HepG2 (cell line): ENCODE data around the gene BLCAP. TPM values are rescaled to one million over a fixed set of nuclear protein-coding genes. Genes with fewer than 3 reads are reported as not detected.

ENCODE experiments used
- BATF2 ChIP-seq: sonication (generic); formaldehyde crosslinking; IDR thresholded peaks from 2 replicates; pipeline ENCODE4 v1.8.0; 2022; ENCODE audit warnings: mild to moderate bottlenecking, missing genetic modification reagents, moderate library complexity
- CBX1 ChIP-seq: IDR thresholded peaks from one replicate; pipeline ENCODE4 v1.6.1; 2016; ENCODE audit warnings: antibody characterized with exemption, low read depth
- FOXA1 ChIP-seq, 2 experiments: fragments of 450-650 bp in 1 of 2; sonication (generic) in 1 of 2; formaldehyde crosslinking in 1 of 2; IDR thresholded peaks; 2 replicates each; pipeline versions ENCODE4 v1.4.0 to v1.6.1; 2016 to 2020; ENCODE audit warnings: missing genetic modification reagents in 1 of 2
- FOXK1 ChIP-seq: sonication (generic); formaldehyde crosslinking; IDR thresholded peaks from 2 replicates; pipeline ENCODE4 v1.4.0; 2020; ENCODE audit warnings: low read depth, missing genetic modification reagents, borderline replicate concordance
- GRHL1 ChIP-seq: sonication (generic); formaldehyde crosslinking; conservative IDR thresholded peaks from 2 replicates; pipeline ENCODE4 v1.8.0; 2022; ENCODE audit warnings: missing genetic modification reagents
- HNRNPK ChIP-seq: fragments of 200-400 bp; formaldehyde crosslinking; IDR thresholded peaks from 2 replicates; pipeline ENCODE4 v1.6.1; 2018; ENCODE audit warnings: low read length, low read depth, moderate library complexity, mild to moderate bottlenecking; ENCODE audit not compliant: poor library complexity, severe bottlenecking
- IKZF5 ChIP-seq: IDR thresholded peaks from 2 replicates; pipeline ENCODE4 v1.6.1; 2018; ENCODE audit warnings: missing genetic modification reagents, mild to moderate bottlenecking, missing compliant biosample characterization
- POLR2AphosphoS5 ChIP-seq: IDR thresholded peaks from 2 replicates; pipeline ENCODE4 v1.6.1; 2012; ENCODE audit warnings: low read depth, low read length
- RARA ChIP-seq: IDR thresholded peaks from 2 replicates; pipeline ENCODE4 v1.6.1; 2016; ENCODE audit warnings: missing genetic modification reagents, missing compliant biosample characterization
- RARG ChIP-seq: sonication (generic); formaldehyde crosslinking; IDR thresholded peaks from 2 replicates; pipeline ENCODE4 v1.4.0; 2020; ENCODE audit warnings: low read depth, mild to moderate bottlenecking, missing genetic modification reagents
- SP1 ChIP-seq, 2 experiments: fragments of 450-650 bp in 1 of 2; sonication (generic) in 1 of 2; formaldehyde crosslinking in 1 of 2; IDR thresholded peaks; 2 replicates each; pipeline versions ENCODE4 v1.4.0 to v1.6.1; 2016 to 2020; ENCODE audit warnings: missing genetic modification reagents in 1 of 2
- TBX3 ChIP-seq: fragments of 450-650 bp; IDR thresholded peaks from 2 replicates; pipeline ENCODE4 v1.6.1; 2017; ENCODE audit warnings: antibody characterized with exemption, mild to moderate bottlenecking, inconsistent platforms, borderline replicate concordance
- ZBTB8A ChIP-seq: sonication (generic); formaldehyde crosslinking; IDR thresholded peaks from 2 replicates; pipeline ENCODE4 v1.4.0; 2020; ENCODE audit warnings: mild to moderate bottlenecking, low read depth, missing genetic modification reagents, borderline replicate concordance
- ZNF3 ChIP-seq: IDR thresholded peaks from 2 replicates; pipeline ENCODE4 v1.7.0; 2017; ENCODE audit warnings: inconsistent platforms
- ZNF543 ChIP-seq: sonication (generic); formaldehyde crosslinking; IDR thresholded peaks from 2 replicates; pipeline ENCODE4 v1.4.0; 2020; ENCODE audit warnings: mild to moderate bottlenecking, missing genetic modification reagents
- ZNF616 ChIP-seq: sonication (generic); formaldehyde crosslinking; IDR thresholded peaks from 2 replicates; pipeline ENCODE4 v1.5.0; 2020; ENCODE audit warnings: low read depth, mild to moderate bottlenecking, missing genetic modification reagents
- ZNF672 ChIP-seq: sonication (generic); formaldehyde crosslinking; IDR thresholded peaks from 2 replicates; pipeline ENCODE4 v1.8.1; 2022; ENCODE audit warnings: missing genetic modification reagents
- polyA plus RNA-seq, 8 experiments: library from polyadenylated mRNA; depleted of rRNA in 3 of 8; stranded (reverse) in 7 of 8; unstranded in 1 of 8; fragments of >200 nt; fragmentation: Illumina TruSeq in 4 of 8; extraction: Trizol in 4 of 8; gene quantifications; 2 replicates each; pipeline versions ENCODE4 v1.2.1 to v1.2.3, GENCODE V29; 2011 to 2016; ENCODE audit warnings: low read depth in 4 of 8, missing spikeins in 1 of 8, mixed read lengths in 1 of 8; ENCODE audit not compliant: insufficient read depth in 1 of 8
- total RNA-seq, 5 experiments: library from RNA; depleted of rRNA; stranded (reverse); fragments of >200 nt; fragmentation: Illumina TruSeq; extraction: Trizol; gene quantifications; 2 replicates each; pipeline ENCODE4 v1.2.3, GENCODE V29; 2016; ENCODE audit warnings: low read depth in 1 of 5
- TF ChIP-seq, protein P1 (sequence below): IDR thresholded peaks from 2 replicates; pipeline ENCODE4 v1.6.1; 2016; ENCODE audit warnings: mild to moderate bottlenecking, missing biosample characterization, missing genetic modification reagents
- TF ChIP-seq, protein P2 (sequence below): sonication (generic); formaldehyde crosslinking; IDR thresholded peaks from 2 replicates; pipeline ENCODE4 v1.8.1; 2023; ENCODE audit warnings: missing genetic modification reagents, inconsistent platforms, borderline replicate concordance

BLCAP gene
- total and polyA plus RNA-seq, 2 of the 13 experiments (the other 11 are each of a cell fraction or from before 2014, with no cell fraction given), result 52.4 to 86.8 TPM

DNA sequence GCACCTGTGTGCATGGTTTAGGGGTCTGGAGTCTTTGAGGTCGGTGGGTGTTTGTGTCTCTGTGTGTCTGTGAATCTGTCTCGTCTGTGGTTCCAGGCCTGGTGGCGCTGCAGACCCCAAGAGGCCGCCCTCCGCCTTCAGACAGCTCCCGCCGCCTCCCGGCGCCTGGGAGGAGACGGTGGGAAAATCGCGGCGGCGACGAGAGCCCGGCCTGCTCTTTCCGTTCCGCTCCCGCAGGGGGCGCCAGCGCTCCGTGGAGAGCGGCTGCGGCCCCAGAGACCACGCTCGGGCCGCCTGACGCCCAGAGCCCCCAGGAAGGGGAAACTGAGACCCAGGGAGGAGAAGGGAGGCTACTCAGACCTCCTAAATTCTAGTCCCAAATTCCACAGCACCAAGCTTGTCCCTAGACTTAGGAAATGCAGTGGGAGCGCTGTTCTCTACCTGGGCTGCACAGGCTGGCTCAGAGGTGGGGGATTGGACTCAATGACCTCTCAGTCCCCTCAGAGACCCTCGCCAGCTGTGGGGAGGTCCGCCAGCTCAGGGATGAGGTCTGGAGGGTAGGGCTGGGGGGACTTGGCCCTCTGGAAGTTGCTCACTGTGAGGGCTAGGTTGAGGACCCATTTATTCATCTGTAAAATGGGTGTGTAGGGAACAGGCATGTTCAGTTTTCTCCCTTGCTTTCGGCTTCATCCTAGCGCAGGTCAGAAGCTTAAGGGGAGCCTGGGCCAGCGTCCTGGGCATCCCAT is 36.9 kb upstream of the BLCAP start (continued):
- TF ChIP-seq, protein P1, sequence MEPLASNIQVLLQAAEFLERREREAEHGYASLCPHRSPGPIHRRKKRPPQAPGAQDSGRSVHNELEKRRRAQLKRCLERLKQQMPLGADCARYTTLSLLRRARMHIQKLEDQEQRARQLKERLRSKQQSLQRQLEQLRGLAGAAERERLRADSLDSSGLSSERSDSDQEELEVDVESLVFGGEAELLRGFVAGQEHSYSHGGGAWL, result 0 out of 2 replicates have a peak, but pooled peaks have one; percentile 41
- TF ChIP-seq RARA (CRISPR knock-in tag), result no peak
- no peak for TF ChIP-seq FOXK1
- no peak for TF ChIP-seq TBX3
- TF ChIP-seq IKZF5 (CRISPR knock-in tag), result 0 out of 2 replicates have a peak, but pooled peaks have one; percentile 50
- TF ChIP-seq FOXA1 (IDR thresholded peaks at IDR 0.05), result no peak
- TF ChIP-seq FOXA1 (CRISPR knock-in tag; IDR thresholded peaks at IDR 0.05), result no peak
- no peak for TF ChIP-seq BATF2 (CRISPR knock-in tag)
- no peak for TF ChIP-seq POLR2AphosphoS5
- TF ChIP-seq ZBTB8A (CRISPR knock-in tag), result no peak
- no peak for TF ChIP-seq RARG (CRISPR knock-in tag)
- TF ChIP-seq HNRNPK, result no peak
- TF ChIP-seq ZNF616, result no peak
- 0 out of 2 replicates have a peak, but pooled peaks have one; percentile 38 for TF ChIP-seq ZNF543 (CRISPR knock-in tag)
- TF ChIP-seq CBX1, result no peak
- TF ChIP-seq GRHL1, result no peak
- no peak for TF ChIP-seq SP1 (IDR thresholded peaks at IDR 0.05)
- TF ChIP-seq SP1 (CRISPR knock-in tag; IDR thresholded peaks at IDR 0.05), result no peak
- TF ChIP-seq, protein P2, sequence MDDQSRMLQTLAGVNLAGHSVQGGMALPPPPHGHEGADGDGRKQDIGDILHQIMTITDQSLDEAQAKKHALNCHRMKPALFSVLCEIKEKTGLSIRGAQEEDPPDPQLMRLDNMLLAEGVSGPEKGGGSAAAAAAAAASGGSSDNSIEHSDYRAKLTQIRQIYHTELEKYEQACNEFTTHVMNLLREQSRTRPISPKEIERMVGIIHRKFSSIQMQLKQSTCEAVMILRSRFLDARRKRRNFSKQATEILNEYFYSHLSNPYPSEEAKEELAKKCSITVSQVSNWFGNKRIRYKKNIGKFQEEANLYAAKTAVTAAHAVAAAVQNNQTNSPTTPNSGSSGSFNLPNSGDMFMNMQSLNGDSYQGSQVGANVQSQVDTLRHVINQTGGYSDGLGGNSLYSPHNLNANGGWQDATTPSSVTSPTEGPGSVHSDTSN, result no peak
- TF ChIP-seq ZNF3 (CRISPR knock-in tag), result no peak
- TF ChIP-seq ZNF672, result no peak
